Caki2 (cell line): ENCODE results near the gene SUGCT. TPM values are rescaled to one million over a fixed set of nuclear protein-coding genes. Genes with fewer than 3 reads are reported as not detected.
"Not testable (repeated sequence)": the region's sequence is repeated elsewhere in the genome, so short reads cannot be mapped to it uniquely, and the experiment has no call there.

ENCODE experiments used
- DNase-seq: peaks from one replicate; pipeline ENCODE4 v3.0.0-alpha.2; 2015; ENCODE audit warnings: low read depth
- in situ Hi-C: cut with HindIII; loops from 2 replicates; pipeline ENCODE4 v1.10.0; 2016; ENCODE audit warnings: low sequenced_read_pairs, low pct_unique_long_range_greater_than_20kb, mixed read lengths
- total RNA-seq: library from RNA; depleted of rRNA; stranded (reverse); fragments of >200 nt; shearing (Covaris generic); gene quantifications from 2 replicates; pipeline ENCODE4 v1.2.3, GENCODE V29; 2014; ENCODE audit warnings: low replicate concordance

SUGCT gene
- total RNA-seq, 1 experiment from 2014 or later, result 9.7 TPM

DNA sequence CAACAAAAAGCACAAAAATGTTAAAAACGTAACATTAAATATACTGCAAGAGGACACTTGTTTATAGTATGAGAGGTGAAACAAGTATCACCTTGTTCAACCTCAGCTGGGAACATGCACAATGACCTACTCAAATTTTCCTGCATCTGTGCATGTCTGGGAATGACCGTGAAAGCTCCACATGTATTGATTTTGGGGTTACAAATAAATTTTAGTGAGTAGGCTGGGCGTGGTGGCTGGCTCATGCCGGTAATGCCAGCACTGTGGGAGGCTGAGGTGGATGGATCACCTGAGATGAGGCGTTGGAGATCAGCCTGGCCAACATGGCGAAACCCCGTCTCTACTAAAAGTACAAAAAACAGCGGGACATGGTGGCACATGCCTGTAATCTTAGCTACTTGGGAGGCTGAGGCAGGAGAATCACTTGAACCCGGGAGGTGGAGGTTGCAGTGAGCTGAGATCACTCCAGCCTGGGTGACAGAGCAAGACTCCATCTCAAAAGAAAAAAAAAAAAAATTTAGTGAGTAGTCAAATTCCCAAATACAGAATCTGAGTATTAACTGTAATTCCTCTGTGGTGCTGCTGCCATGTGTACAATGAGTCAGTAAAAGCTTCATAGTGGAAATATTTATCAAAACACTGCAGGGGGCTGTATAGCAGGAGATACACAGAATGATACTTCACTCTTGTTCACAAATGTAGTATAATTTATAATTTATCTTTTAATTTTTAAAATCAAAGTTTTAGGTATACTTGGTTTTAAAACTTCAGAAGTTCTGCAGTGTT, 41.1 kb downstream of the SUGCT start:
- in situ Hi-C loops, result no loop called here

DNA sequence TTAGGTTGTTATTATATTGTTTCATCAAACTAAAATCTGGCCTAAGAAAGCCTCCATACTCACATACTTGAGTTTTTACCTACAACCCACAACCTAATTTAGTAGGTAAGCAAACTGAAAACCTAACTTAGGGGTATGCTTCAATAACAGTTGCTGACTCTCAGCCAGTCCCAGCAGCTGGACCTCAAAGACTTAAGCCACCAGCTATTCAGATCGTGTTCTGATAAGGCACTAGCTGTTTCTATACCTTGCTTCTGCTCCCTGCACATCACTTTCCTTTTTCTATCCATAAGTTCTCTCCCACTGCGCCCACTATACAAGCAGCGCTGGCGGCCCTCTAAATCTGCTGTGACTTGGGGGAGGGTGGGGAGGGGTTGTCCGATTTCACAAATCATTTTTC, 42.3 kb downstream of the SUGCT start:
- in situ Hi-C loops, result no loop called here

More for the DNA sequence above, 41.1 kb downstream of the SUGCT start:
- no peak for DNase-seq

DNA sequence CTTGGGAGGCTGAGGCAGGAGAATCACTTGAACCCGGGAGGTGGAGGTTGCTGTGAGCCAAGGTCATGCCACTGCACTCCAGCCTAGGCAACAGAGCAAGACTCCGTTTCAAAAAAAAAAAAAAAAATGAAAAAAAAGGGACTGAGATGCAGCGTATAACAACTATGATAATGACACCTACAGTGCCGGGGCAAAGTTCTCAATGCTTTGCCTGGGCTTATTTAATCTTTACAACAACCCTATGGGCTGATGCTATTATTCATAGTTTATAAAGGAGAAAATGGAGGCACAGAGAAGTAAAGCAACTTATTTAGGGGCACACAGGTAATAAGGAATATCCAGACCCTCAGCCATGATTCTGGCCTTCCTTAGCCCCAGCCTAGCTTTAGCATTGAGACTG, 47.6 kb downstream of the SUGCT start:
- no peak for DNase-seq
- in situ Hi-C loops, result no loop called here

More for the DNA sequence above, 42.3 kb downstream of the SUGCT start:
- no peak for DNase-seq

DNA sequence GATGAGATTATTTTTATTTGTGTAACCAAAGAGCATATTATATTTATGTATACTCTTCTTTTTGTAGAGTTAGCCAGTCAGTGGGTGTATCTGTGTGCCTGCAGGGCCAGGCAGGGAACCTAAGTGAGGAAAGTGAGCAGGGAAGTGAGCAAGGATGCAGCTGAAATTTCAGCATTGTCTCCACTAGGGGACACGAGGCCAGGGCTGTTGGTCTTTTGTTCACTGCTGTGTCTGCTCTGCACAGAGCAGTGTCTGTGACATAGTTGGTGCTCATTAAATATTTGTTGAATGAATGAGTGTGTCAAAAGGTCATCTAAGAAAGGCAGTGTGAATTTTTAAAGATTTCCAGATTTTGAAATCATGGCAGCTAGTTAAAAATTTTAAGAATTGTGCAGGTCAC, 51.8 kb downstream of the SUGCT start:
- no peak for DNase-seq
- in situ Hi-C loops, result no loop called here

DNA sequence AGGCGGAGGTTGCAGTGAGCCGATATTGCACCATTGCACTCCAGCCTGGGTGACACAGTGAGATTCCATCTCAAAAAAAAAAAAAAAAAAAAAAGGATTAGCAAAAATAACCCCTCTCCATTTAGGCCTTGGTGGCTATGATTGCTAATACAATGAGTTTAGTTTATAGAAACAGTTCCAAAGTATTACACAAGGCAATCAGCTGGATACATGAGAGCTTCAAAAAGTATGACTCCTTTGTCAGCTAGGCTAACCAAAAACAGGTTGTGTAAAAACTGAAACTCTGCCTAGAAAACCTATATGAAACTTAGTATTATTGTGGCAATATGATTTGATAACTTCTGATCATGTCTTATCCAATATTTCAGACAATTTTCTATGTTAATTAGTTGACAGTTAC, 57.2 kb downstream of the SUGCT start:
- no peak for DNase-seq
- in situ Hi-C loops, result no loop called here

DNA sequence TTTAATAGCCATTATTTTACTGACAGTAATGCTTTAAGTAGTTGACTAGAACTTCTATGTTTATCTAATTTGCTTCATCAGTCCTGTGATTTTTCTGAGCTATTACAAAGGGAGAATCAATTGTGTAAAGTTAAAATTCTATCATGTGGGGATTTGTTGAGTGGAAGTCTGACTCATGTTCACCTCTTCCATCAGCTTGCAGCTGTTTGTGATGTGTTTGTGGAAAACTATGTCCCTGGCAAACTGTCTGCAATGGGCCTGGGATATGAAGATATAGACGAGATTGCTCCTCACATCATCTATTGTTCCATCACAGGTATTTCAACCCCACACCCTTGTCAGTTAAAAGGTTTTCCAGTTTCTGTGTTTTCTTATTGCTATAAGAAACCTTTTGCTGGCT, 59.9 kb downstream of the SUGCT start:
- DNase-seq, result no peak

DNA sequence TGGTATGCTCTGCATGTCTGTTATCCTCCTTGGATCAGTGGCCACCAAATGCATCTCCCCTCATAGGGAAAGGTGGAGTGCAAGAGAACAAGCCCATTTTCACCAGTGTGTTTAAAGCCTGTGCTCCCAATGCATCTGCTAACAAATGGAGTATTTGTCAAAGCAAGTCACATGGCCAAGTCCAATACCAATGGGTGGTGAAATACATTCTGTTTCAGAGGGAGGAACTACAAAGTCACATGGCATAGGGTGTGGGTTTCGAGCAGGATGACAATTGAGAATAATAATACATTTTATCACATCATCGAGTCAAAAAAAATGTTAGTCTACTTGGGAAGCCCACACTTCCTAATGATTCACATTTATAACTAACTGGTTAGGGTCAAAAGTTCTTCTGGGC, 62.7 kb downstream of the SUGCT start:
- in situ Hi-C loops, result no loop called here
- DNase-seq, result no peak

More for the DNA sequence above, 59.9 kb downstream of the SUGCT start:
- in situ Hi-C loops, result no loop called here

DNA sequence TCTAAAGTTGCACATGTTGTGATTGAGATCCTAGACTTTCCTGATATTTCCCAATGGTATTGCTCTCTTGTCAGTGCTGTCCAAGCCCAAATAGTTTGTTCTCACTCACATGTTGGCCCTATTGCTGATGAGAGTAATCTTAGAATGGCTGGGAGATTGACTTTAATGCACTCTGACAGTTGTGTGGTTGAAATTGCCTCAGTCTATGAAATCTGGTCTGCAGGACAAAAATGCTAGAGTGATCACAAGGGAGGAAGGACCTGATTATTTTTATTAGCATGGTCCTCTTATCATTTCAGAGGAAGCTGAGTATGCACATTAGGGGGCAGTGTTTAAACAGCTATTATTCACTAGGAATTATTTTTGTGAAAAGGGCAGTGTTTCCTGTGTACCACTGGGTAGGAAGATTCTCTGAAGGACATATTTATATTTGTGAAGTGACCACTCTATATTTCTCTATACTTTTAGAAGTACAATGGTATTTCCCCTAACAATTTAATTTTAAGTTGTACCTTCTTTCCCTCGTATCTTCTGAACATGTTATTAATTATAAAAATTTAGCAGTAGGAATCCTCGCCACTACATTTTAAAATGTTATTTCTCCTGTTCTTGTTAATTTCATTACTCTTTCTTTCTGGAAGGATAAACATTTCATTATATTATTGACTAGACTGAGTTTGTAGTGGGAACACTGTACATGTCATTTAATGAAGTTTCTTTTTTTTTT, 64.4 kb downstream of the SUGCT start:
- in situ Hi-C loops, result no loop called here
- DNase-seq, result peak; percentile 19

DNA sequence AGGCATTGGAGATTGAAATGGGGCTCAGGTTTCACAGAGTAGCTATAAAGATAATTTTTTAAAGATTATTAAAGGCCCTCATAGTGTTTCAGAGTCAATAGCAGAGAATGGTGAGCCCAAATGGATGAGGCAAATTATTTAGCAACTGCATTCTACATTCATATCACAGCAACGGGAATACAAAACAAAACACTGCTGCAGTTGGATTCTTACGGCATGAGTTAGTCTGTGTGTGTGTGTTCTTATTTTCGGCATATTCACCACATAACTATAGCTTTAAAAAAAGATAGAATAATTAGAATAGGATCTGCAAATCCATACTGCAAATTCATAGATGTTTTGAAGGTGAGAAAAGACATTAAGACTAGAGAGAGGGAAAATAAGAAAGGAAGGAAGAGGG, 66.0 kb downstream of the SUGCT start:
- in situ Hi-C loops, result no loop called here
- DNase-seq, result no peak

DNA sequence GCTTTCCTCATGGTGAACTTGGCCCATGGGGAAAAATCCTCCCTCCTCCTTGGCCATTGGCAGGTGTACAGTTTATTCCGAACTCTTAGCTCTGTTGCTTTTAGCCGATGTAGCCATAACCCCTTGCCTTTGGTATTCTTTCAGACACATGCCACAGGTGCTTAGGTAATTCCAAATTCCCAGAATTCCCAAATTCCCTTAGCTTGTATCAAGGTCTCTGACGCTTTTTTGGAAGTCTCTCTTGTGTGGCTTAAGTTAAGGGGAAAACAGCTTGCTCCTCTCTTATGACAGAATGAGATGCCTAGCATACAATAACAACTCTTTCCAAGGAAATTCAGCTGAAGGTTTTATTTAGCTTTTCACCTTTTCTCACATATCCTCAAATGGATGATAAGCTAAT, 68.0 kb downstream of the SUGCT start:
- no peak for DNase-seq
- in situ Hi-C loops, result no loop called here

DNA sequence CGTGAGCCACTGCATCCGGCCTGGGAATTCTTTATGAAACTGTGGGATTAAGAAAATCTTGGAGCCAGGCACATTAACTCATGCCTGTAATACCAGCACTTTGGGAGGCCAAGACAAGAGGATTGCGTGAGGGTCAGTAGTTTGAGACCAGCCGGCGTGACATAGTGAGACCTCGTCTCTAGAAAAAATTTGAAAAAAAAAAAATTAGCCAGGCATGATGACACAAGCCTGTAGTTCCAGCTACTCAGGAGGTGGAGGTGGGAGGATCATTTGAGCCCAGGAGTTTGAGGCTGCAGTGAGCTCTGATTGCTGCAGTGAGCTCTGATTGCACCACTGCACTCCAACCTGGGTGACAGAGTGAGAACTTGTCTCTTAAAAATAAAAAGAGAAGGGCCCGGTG, 69.8 kb downstream of the SUGCT start:
- DNase-seq, result no peak
- in situ Hi-C loops, result no loop called here

DNA sequence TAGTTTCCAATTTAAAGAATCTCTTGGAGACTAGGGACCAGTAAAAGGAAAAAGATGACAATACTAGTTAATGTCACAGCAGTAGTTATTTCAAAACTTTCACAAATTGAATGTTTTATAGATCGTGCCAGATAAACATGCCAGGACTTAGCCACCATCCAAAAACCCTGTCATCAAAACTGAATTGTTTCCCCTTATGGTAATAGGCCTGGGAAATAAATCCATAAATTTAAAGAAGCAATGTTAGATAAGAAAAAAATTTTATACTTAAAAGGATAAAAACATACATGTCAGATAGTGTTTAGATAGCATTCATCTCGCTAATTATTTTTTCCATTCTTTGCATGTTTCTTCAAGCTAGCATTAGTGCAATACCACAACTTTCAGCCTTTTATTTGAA, 71.2 kb downstream of the SUGCT start:
- no peak for DNase-seq
- in situ Hi-C loops, result no loop called here

DNA sequence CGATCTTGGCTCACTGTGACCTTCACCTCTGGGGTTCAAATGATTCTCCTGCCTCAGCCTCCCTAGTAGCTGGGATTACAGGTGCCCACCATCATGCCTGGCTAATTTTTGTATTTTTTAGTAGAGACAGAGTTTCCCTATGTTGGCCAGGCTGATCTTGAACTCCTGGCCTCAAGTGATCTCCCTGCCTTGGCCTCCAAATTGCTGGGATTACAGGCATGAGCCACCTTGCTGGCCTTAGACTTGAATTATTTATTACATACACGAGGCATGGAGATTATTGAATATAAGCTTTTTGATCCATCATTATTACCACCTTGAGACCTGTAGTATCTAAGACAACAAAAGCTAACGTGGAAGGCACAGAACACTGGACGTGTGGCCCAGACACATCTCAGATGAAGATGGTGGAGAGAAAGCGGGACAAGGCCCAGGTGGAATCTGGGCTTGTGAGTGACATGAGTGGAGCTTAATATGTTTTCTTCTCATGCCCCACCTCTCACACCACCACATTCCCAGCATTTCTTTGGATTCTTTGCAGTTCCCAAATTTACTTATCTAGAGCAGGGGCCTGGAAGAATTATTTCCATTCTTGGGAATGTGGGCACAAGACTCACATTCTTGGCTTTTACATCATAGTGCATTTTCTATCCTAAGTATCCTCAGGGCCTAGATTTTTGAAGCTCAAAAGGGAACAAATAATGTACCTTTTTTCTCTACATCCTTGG, 76.6 kb downstream of the SUGCT start:
- in situ Hi-C loops, result no loop called here
- DNase-seq, result no peak

DNA sequence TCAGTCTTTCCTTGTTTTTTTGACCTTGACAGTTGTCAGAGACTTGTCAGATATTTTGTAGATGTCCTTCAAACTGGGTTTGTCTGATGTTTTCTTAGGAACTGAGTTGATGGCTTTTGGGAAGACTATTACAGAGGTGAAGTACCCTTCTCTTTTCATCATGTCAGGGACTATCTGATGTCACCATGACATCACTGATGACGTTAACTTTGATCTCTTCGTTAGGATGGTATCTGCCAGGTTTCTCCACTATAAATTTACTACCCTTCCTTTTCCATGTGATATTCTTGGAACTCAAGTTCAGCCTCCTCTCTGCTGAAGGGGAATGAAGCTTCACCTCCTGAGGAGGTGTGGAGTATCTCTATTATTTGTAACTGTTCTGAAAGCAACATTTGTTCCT, 78.5 kb downstream of the SUGCT start:
- no peak for DNase-seq
- in situ Hi-C loops, result no loop called here

DNA sequence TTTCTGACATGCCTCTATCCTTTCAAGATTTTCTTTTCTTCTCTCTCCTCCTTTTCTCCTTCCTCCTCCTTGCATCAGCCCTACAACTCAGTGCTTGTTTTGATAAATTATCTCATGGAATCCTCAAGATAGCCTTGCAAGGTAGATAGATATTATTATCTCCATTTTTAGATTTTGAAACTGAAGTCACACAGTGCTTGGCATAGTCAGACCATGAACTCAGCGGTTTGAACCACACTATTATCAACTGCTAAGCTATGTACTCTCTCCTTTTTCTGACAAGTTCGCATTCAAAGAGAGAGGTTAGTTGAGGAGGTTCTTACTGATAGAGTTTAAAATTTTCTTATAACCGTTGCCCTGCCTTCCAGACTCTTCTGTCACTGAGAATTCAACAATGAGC, 79.1 kb downstream of the SUGCT start:
- in situ Hi-C loops, result no loop called here
- DNase-seq, result no peak

DNA sequence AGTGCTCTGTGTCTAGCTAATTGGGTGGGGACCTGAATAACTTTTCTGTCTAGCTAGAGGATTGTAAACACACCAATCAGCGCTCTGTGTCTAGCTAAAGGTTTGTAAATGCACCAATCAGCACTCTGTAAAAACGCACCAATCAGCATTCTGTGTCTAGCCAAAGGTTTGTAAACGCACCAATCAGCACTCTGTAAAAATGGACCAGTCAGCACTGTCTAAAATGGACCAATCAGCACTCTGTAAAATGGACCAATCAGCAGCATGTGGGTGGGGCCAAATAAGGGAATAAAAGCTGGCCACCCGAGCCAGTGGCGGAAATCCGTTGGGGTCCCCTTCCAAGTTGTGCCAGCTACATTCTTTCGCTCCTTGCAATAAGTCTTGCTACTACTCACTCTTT, 83.8 kb downstream of the SUGCT start:
- in situ Hi-C loops, result not testable (repeated sequence)

DNA sequence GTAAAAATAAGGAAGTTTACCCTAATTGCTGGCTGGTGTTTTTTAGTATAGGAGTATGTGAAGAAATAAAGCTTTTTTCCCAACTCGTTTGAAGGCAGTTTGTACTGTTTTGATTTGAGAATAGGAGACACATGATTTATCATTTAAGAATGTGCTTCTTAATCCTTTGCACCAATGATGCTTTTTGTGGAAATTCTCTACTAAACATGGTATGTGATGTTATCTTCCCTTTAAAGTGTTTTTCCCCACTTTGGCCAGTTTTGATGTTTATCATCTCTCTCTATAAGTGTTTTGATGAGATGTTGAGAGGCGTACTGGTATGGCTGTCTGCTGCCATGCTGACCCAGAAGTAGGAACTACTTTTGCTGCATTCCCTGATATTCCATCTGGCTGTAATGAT, 85.1 kb downstream of the SUGCT start:
- in situ Hi-C loops, result no loop called here
- DNase-seq, result no peak

More for the DNA sequence above, 83.8 kb downstream of the SUGCT start:
- not testable (repeated sequence) for DNase-seq

DNA sequence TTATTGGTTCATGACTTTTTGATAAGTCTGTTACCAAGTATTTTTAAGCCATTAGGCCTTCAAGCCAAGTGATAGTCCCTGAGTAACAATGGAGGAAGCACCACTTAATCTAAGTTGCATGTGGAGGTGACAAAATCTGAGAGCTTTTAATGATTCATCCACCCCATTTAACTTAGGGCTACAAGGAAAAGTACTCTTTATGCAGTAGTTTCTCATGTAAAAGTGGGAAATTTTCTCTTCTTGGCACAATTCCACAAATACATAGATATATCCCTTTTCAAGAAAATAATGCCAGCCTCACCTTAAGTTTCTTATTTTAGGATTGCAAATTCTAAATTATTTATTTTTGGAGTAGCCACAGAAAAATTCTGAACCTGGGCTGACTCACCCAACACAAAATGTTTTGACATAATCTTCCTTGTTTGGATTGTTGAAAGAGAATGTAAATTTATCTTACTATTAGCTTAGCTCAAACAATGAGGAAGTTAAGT, 85.7 kb downstream of the SUGCT start:
- DNase-seq, result no peak
- in situ Hi-C loops, result no loop called here

DNA sequence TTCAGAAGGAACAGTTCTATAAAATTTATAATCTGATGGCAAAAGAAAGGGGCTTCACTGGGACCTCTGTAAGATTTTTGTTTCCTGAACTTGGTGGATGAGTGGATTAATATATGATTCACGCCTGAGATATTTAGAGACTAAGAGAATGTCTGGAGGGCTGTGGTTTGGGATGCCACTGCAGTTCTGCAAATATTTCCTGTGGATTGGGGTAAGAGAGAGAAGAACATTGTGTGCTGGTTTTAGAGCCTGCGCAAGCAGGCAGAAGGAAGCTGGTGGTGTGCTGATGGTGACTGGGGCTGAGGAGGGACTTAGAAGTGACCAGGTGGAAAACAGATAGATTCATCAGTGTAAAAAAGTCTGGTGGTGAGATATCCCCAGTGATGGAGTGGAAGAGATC, 87.0 kb downstream of the SUGCT start:
- DNase-seq, result no peak
- in situ Hi-C loops, result no loop called here
